Cardiac muscle cell (in vitro differentiated cells and primary cell): ENCODE measurements around the gene UBE3A. TPM values are rescaled to one million over a fixed set of nuclear protein-coding genes. Genes with fewer than 3 reads are reported as not detected.
A peak's percentile ranks its signal among the peaks of the same experiment; 100 is the strongest.

Source experiments
- DNase-seq, 2 donors: peaks; one replicate each; pipeline versions ENCODE4 v3.0.0 to v3.0.0-alpha.2; 2010 to 2017; ENCODE audit warnings: low read depth in 1 of 2, low spot score in 1 of 2
- H3K27ac ChIP-seq: fragments of 200-600 bp; sonication (generic); 2 replicates; pipeline ENCODE4 v1.5.1; 2016
- H3K27me3 ChIP-seq: fragments of 200-600 bp; sonication (generic); 2 replicates; pipeline ENCODE4 v1.6.0; 2016; ENCODE audit warnings: control low read depth
- H3K36me3 ChIP-seq: fragments of 200-600 bp; sonication (generic); 2 replicates; pipeline ENCODE4 v1.5.1; 2016; ENCODE audit warnings: control low read depth
- H3K4me1 ChIP-seq: fragments of 200-600 bp; sonication (generic); 2 replicates; pipeline ENCODE4 v1.8.1; 2017; ENCODE audit warnings: low read depth, mild to moderate bottlenecking, mixed run types
- H3K4me3 ChIP-seq: fragments of 200-600 bp; sonication (generic); 2 replicates; pipeline ENCODE4 v1.5.1; 2016; ENCODE audit warnings: mild to moderate bottlenecking
- H3K9me3 ChIP-seq: fragments of 200-600 bp; sonication (generic); 2 replicates; pipeline ENCODE4 v1.5.1; 2017; ENCODE audit warnings: low read depth, mild to moderate bottlenecking, control low read depth
- polyA plus RNA-seq: library from polyadenylated mRNA; unstranded; fragments of >200 nt; fragmentation: Nextera tagmentation; extraction: Ambion mirVana; gene quantifications from 2 replicates; pipeline ENCODE4 v1.2.1, GENCODE V29; 2016
- total RNA-seq: library from RNA; depleted of rRNA; stranded (reverse); fragments of >200 nt; gene quantifications from 2 replicates; pipeline ENCODE4 v1.2.3, GENCODE V29; 2016
- TF ChIP-seq, protein P1 (sequence below): IDR thresholded peaks from 2 replicates; pipeline ENCODE4 v1.5.1; 2012; ENCODE audit warnings: low read depth, mild to moderate bottlenecking, low read length

UBE3A gene
- total and polyA plus RNA-seq, 2 experiments from 2014 or later = 92.2 to 96.2 TPM

DNA sequence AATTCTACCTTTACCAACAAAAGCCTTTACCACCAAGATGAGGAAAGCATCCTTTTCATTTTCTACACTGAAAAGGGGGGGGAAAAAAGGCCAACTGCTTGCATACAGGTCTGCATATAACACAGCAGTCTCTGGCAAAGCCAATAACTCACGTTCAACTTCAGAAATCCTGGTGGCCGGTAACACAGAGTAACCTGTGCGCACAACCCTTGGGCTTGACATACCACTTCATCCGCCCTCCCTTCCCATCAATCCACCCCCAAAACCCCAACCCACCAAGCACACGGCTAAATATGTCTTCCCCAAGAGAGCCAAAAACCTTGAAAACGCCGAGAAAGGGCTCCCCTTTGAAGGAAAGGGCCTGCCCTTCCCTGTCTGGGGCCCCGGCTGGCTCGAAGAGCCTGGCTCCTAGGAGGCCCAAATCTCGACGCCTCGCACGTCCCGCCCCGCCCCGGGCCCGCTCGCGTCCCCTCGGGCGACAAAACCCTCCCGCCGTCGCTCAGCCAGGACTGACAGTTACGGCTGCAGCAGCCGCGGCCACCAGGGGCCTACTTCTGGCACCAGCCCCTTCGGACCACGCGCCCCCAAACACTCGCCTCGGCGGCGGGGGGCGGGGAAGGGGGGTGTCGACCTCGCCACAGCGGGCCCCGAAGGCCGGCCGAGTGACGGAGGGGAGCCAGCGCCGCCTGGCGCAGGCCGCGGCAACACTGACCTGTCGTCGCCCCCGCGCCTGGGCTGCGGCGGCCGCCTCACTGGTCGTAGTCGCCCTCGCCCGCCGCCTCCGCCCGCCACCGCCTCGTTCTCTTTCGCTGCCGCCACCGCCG lies 835 bp downstream of the UBE3A start:
- TF ChIP-seq, protein P1, sequence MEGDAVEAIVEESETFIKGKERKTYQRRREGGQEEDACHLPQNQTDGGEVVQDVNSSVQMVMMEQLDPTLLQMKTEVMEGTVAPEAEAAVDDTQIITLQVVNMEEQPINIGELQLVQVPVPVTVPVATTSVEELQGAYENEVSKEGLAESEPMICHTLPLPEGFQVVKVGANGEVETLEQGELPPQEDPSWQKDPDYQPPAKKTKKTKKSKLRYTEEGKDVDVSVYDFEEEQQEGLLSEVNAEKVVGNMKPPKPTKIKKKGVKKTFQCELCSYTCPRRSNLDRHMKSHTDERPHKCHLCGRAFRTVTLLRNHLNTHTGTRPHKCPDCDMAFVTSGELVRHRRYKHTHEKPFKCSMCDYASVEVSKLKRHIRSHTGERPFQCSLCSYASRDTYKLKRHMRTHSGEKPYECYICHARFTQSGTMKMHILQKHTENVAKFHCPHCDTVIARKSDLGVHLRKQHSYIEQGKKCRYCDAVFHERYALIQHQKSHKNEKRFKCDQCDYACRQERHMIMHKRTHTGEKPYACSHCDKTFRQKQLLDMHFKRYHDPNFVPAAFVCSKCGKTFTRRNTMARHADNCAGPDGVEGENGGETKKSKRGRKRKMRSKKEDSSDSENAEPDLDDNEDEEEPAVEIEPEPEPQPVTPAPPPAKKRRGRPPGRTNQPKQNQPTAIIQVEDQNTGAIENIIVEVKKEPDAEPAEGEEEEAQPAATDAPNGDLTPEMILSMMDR = peak; percentile 32
- no peaks in the 10 kb centered on the region for H3K27me3 ChIP-seq
- peak overlapping the region; percentile 98 for H3K27ac ChIP-seq
- no peaks in the 10 kb centered on the region for H3K36me3 ChIP-seq
- peaks cover 16% of the 10 kb centered on the region for H3K4me1 ChIP-seq
- H3K9me3 ChIP-seq = no peaks in the 10 kb centered on the region
- peak overlapping the region; percentile 76 for H3K4me3 ChIP-seq
- DNase-seq = peak; percentile 60 to 78

DNA sequence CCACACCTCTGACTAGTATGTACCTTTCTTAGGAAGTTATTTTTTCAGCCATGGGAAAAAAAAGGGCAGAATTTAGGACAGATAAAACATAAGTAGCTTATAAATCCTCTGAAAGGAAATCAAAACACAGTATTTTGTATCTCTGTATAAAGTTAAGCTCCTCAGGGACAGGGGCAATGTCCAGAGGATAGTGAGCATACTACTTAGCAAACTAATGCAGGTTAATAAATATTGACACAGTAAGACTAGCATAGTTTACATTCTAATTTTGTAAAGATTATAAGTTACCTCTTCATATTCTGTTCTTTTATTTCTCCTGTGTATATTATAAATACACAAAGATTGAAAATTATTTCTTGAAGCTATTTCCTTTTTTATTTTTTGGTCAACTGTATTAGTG lies 2.1 kb downstream of the UBE3A start:
- Histone ChIP-seq H3K4me3 (peak overlapping the region; percentile 76), H3K9me3 (no peaks in the 10 kb centered on the region), H3K4me1 (peaks cover 16% of the 10 kb centered on the region), H3K27me3 (no peaks in the 10 kb centered on the region), H3K36me3 (no peaks in the 10 kb centered on the region), H3K27ac (no peak overlapping the region)
- DNase-seq = no peak
- TF ChIP-seq, protein P1 = no peak

DNA sequence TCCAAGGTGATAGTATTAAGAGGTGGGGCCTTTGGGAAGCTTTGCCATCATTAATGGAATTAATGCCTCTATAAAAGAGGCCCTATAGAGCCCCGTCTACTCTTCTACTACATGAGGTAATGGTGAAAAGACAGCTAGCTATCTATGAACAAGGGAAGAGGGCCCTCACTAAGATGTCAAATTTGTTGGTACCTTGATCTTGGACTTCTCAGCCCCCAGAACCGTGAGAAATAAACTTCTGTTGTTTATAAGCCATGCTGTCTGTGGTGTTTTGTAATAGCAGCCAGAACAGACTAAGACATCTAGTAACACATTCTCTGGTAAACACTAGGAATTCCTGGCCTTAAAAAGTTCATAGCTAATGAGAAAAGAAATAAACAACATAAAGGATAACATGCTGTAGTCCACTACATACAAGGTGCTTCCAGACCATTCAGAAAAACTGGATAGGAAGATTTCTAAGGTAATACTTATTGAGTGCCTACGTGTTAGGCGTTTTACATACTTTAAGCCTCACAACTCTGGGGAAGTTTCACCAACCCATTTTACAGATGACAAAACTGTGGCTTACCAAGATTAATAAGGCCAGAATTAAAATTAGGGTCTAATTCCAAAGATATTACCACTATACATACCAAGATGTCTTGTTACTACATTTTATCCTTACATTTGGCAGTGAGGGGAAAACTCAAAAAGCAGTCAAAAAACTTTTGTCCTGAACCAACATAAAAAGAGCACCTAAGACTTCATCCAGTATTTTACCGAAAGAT lies 3.2 kb downstream of the UBE3A start:
- peak in 1 of 2 donors; percentile 6 for DNase-seq
- Histone ChIP-seq H3K36me3 (no peaks in the 10 kb centered on the region), H3K4me3 (no peak overlapping the region), H3K9me3 (no peaks in the 10 kb centered on the region), H3K4me1 (peaks cover 17% of the 10 kb centered on the region), H3K27ac (no peak overlapping the region), H3K27me3 (no peaks in the 10 kb centered on the region)
- TF ChIP-seq, protein P1 = no peak

DNA sequence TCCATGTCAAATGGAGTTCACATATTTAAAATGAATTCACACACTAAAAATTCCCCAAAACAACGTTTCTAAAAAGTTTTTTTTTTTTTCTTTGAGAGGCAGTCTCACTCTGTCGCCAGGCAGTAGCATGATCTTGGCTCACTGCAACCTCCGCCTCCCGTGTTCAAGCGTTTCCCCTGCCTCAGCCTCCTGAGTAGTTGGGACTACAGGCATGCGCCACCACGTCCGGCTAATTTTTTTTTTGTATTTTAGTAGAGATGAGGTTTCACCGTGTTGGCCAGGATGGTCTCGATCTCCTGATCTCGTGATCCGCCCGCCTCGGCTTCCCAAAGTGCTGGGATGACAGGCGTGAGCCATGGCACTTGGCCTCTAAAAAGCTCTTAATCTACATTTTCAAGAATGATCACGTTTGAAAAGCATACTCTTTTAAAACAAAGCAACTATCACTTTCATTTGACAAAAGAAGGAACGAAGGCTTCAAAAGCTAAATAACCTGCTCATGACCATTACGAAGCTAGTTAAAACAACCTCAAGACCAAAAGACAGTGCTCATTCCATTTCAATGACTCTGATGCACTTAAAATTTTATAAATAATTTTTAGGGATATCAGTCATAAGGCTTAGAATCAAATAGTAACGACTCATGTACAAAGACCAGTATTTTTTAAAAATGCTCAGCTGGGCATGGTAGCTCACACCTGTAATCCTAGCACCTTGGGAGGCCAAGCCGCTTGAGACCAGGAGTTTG lies 5.5 kb downstream of the UBE3A start:
- Histone ChIP-seq H3K27me3 (no peaks in the 10 kb centered on the region), H3K36me3 (no peaks in the 10 kb centered on the region), H3K27ac (no peak overlapping the region), H3K9me3 (no peaks in the 10 kb centered on the region), H3K4me1 (peaks cover 26% of the 10 kb centered on the region), H3K4me3 (no peak overlapping the region)
- DNase-seq = no peak
- TF ChIP-seq, protein P1 = no peak

GRCh38 chr15:25431836-25432561 lies 6.8 kb downstream of the UBE3A start:
- no peaks in the 10 kb centered on the region for H3K9me3 ChIP-seq
- no peaks in the 10 kb centered on the region for H3K27me3 ChIP-seq
- H3K4me1 ChIP-seq = peaks cover 27% of the 10 kb centered on the region
- H3K27ac ChIP-seq = no peak overlapping the region
- no peaks in the 10 kb centered on the region for H3K36me3 ChIP-seq
- DNase-seq = no peak
- H3K4me3 ChIP-seq = no peak overlapping the region
- TF ChIP-seq, protein P1 = no peak
